Prostate gland (tissue), 2 donors: Measurements from ENCODE around the gene TMCC1.

Experiments
- POLR2A ChIP-seq: fragments of 450-650 bp; IDR thresholded peaks from one replicate; pipeline ENCODE4 v1.6.1; 2016; ENCODE audit warnings: antibody characterized with exemption, mild to moderate bottlenecking
- TF ChIP-seq, protein P1 (sequence below), 4 experiments: fragments of 200-600 bp in 2 of 4; fragments of 450-650 bp in 2 of 4; sonication (generic) in 2 of 4; IDR thresholded peaks; 1 replicate in 3 of 4; 2 replicates in 1 of 4; pipeline ENCODE4 v1.5.1; 2016 to 2019; ENCODE audit warnings: antibody characterized with exemption in 4 of 4, mild to moderate bottlenecking in 2 of 4, moderate library complexity in 2 of 4

DNA sequence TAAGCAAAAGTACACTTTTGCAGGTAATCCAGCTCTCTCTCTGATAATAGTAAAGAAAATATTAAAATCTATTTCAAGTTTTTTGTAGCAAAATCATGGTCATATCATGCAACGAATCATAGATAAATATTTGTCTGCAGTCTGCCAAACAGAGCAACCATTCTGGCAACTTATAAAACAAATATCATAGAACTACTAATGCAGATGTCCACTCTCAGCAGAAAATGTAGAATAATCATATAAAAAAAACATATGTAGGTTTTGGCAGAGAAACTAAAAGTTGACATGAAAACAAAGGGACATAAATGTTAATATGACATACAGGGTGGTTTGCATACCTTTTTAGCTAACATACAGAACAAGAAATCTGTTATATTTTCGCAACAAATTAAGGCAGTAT lies 12.2 kb downstream of the TMCC1 start:
- TF ChIP-seq, protein P1, sequence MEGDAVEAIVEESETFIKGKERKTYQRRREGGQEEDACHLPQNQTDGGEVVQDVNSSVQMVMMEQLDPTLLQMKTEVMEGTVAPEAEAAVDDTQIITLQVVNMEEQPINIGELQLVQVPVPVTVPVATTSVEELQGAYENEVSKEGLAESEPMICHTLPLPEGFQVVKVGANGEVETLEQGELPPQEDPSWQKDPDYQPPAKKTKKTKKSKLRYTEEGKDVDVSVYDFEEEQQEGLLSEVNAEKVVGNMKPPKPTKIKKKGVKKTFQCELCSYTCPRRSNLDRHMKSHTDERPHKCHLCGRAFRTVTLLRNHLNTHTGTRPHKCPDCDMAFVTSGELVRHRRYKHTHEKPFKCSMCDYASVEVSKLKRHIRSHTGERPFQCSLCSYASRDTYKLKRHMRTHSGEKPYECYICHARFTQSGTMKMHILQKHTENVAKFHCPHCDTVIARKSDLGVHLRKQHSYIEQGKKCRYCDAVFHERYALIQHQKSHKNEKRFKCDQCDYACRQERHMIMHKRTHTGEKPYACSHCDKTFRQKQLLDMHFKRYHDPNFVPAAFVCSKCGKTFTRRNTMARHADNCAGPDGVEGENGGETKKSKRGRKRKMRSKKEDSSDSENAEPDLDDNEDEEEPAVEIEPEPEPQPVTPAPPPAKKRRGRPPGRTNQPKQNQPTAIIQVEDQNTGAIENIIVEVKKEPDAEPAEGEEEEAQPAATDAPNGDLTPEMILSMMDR (IDR thresholded peaks at IDR 0.05), result no peak
- no peak for TF ChIP-seq POLR2A
